Adrenal gland (tissue), 12 donors: ENCODE results near the gene PNP. TPM values are rescaled to one million over a fixed set of nuclear protein-coding genes. Genes with fewer than 3 reads are reported as not detected.

ENCODE experiments used
- DNase-seq, 7 donors: peaks; one replicate each; pipeline ENCODE4 v3.0.0-alpha.2; 2019 to 2020
- H3K27ac ChIP-seq, 5 donors: fragments of 200-600 bp; sonication (generic) in 4 of 5; 1 replicate in 3 of 5; 2 replicates in 2 of 5; pipeline versions ENCODE4 v1.5.1 to v1.8.0; 2016 to 2020; ENCODE audit warnings: mild to moderate bottlenecking in 1 of 5
- H3K27me3 ChIP-seq: fragments of 200-600 bp; 2 replicates; pipeline ENCODE4 v1.8.0; 2021
- H3K36me3 ChIP-seq, 2 donors: fragments of 200-600 bp; replicated peaks in 1 of 2; 1 replicate in 1 of 2; 2 replicates in 1 of 2; pipeline versions ENCODE4 v1.5.1 to v1.8.0; 2018 to 2022
- H3K4me1 ChIP-seq, 2 donors: fragments of 200-600 bp; replicated peaks in 1 of 2; 1 replicate in 1 of 2; 2 replicates in 1 of 2; pipeline versions ENCODE4 v1.5.1 to v1.8.0; 2018 to 2021
- H3K4me3 ChIP-seq, 4 donors: fragments of 200-600 bp; sonication (generic) in 3 of 4; one replicate each; pipeline ENCODE4 v1.5.1; 2016 to 2018
- H3K9me3 ChIP-seq, 3 donors: fragments of 200-600 bp; sonication (generic) in 1 of 3; replicated peaks in 1 of 3; 1 replicate in 2 of 3; 2 replicates in 1 of 3; pipeline versions ENCODE4 v1.5.1 to v1.8.0; 2016 to 2021
- POLR2A ChIP-seq, 2 donors: fragments of 450-650 bp; IDR thresholded peaks; one replicate each; pipeline ENCODE4 v1.6.1; 2017; ENCODE audit warnings: antibody characterized with exemption in 2 of 2, mild to moderate bottlenecking in 2 of 2, moderate library complexity in 1 of 2
- WGBS, 4 donors: extraction: QIAGEN DNeasy Blood & Tissue Kit in 2 of 4; methylation state at CpG; one replicate each; pipeline versions ENCODE4 v1.1.5 to v1.1.7; 2013 to 2017; 5-methylcytosine and 5-hydroxymethylcytosine counted together
- intact Hi-C, 2 donors: fragments of 100-400 bp; cut with DNase I; formaldehyde crosslinking; loops; one replicate each; pipeline versions ENCODE4 v1.14.1 to v1.15.0; 2022 to 2023
- polyA plus RNA-seq, 3 donors: library from polyadenylated mRNA; stranded (reverse); fragments of 200-250 nt in 2 of 3; fragments of 350-450 nt in 1 of 3; fragmentation: Illumina TruSeq in 1 of 3; extraction: RNeasy Lipid Tissue Mini Kit (QIAGEN cat#74804) in 1 of 3; gene quantifications; one replicate each; pipeline ENCODE4 v1.2.3, GENCODE V29; 2013 to 2014
- total RNA-seq, 9 donors: library from RNA; depleted of rRNA in 4 of 9; stranded (reverse); fragments of >200 nt in 4 of 9; fragments of 120-200 nt in 1 of 9; fragmentation: NEBNext Ultra II Directional in 1 of 9; extraction: Animal tissue kit (Norgen Biotek cat#: 25700) in 1 of 9; gene quantifications; one replicate each; pipeline versions ENCODE4 v1.1.0 to v1.2.4, GENCODE V29; 2013 to 2023
- TF ChIP-seq, protein P1 (sequence below), 6 experiments: fragments of 450-650 bp in 4 of 6; fragments of 200-600 bp in 2 of 6; sonication (generic) in 1 of 6; IDR thresholded peaks; 1 replicate in 5 of 6; 2 replicates in 1 of 6; pipeline versions ENCODE4 v1.5.1 to v1.8.0; 2016 to 2021; ENCODE audit warnings: antibody characterized with exemption in 6 of 6, mild to moderate bottlenecking in 2 of 6, moderate library complexity in 1 of 6
- donor health status: healthy with polysubstance abuse.
- donor health status: Bipolar disorder and iron deficiency.
- donor health status: DM: yes; HTN: yes; CAD: no.
- donor health status: DM: no; HTN: no; CAD: no.
- donor health status: DM: no; HTN: no; CAD: no.
- donor health status: DM: yes; HTN: yes; CAD: no.

The PNP gene
- total and polyA plus RNA-seq, 12 donors = 5.4 to 101 (median 17.9) TPM

DNA sequence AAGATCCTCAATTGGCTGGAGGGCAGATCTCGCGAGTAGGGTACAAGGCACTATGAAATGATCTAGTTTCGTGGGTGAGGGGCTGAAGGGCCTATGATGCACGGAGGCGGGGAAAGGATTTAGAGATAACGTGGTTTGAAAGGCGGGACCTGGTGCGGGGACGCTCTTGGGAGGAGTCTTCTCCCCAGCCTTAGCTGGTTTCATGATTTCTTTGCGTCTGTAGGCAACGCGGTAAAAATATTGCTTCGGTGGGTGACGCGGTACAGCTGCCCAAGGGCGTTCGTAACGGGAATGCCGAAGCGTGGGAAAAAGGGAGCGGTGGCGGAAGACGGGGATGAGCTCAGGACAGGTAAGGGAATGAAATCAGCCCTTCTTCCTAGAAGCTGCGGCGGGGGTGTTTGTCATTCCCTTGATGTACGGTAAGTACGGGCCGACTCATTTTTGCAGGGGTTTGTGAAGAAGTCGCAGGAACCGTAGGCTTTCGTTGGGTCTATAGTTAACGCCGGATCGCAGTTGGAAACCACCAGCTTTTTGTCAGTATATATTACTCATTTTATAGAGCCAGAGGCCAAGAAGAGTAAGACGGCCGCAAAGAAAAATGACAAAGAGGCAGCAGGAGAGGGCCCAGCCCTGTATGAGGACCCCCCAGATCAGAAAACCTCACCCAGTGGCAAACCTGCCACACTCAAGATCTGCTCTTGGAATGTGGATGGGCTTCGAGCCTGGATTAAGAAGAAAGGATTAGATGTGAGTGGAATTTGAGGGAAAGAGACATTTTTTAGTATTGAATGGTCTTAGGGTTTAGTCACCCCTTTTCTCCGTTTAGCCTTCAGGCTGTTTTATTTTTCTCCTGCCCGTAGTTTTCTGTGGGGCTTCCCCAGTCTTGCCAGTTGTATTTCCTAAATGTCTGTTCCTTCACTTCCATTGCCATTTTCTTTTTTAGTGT lies 13.6 kb upstream of the PNP start:
- peak in 4 of 7 donors; percentile 82 to 87 (median 86) for DNase-seq
- H3K4me1 ChIP-seq = peaks cover 23 to 43% of the 10 kb centered on the region in 2 donors
- no peaks in the 10 kb centered on the region for H3K27me3 ChIP-seq
- no peaks in the 10 kb centered on the region for H3K9me3 ChIP-seq
- peaks cover 0 to 50% of the 10 kb centered on the region in 2 donors for H3K36me3 ChIP-seq
- peak overlapping the region; percentile 87 to 95 (median 94) for H3K27ac ChIP-seq
- H3K4me3 ChIP-seq = peak overlapping the region in 3 of 4 donors; percentile 67 to 75 (median 67)
- 0 to 1% (median 1%) methylated on average over 38 to 39 of the region's 39 CpGs for WGBS, 4 donors
- intact Hi-C loops = no loop called here
- TF ChIP-seq POLR2A (IDR thresholded peaks at IDR 0.05) = no peak
- TF ChIP-seq, protein P1, sequence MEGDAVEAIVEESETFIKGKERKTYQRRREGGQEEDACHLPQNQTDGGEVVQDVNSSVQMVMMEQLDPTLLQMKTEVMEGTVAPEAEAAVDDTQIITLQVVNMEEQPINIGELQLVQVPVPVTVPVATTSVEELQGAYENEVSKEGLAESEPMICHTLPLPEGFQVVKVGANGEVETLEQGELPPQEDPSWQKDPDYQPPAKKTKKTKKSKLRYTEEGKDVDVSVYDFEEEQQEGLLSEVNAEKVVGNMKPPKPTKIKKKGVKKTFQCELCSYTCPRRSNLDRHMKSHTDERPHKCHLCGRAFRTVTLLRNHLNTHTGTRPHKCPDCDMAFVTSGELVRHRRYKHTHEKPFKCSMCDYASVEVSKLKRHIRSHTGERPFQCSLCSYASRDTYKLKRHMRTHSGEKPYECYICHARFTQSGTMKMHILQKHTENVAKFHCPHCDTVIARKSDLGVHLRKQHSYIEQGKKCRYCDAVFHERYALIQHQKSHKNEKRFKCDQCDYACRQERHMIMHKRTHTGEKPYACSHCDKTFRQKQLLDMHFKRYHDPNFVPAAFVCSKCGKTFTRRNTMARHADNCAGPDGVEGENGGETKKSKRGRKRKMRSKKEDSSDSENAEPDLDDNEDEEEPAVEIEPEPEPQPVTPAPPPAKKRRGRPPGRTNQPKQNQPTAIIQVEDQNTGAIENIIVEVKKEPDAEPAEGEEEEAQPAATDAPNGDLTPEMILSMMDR (IDR thresholded peaks at IDR 0.05) = peak in 1 of 6 experiments; percentile 2

DNA sequence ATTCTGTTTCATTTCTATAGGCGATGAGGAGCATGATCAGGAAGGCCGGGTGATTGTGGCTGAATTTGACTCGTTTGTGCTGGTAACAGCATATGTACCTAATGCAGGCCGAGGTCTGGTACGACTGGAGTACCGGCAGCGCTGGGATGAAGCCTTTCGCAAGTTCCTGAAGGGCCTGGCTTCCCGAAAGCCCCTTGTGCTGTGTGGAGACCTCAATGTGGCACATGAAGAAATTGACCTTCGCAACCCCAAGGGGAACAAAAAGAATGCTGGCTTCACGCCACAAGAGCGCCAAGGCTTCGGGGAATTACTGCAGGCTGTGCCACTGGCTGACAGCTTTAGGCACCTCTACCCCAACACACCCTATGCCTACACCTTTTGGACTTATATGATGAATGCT lies 12.2 kb upstream of the PNP start:
- no peaks in the 10 kb centered on the region for H3K9me3 ChIP-seq
- peaks cover 0 to 37% of the 10 kb centered on the region in 2 donors for H3K36me3 ChIP-seq
- H3K4me3 ChIP-seq = no peak overlapping the region
- intact Hi-C loops = no loop called here
- TF ChIP-seq, protein P1 (IDR thresholded peaks at IDR 0.05) = no peak
- TF ChIP-seq POLR2A (IDR thresholded peaks at IDR 0.05) = no peak
- WGBS, 4 donors = 69 to 89% (median 78%) methylated on average over 11 to 13 of the region's 13 CpGs
- H3K27ac ChIP-seq = peak overlapping the region in 1 of 5 donors; percentile 95
- DNase-seq = peak in 3 of 7 donors; percentile 22 to 39 (median 34)
- H3K4me1 ChIP-seq = peaks cover 25 to 44% of the 10 kb centered on the region in 2 donors
- H3K27me3 ChIP-seq = no peaks in the 10 kb centered on the region

DNA sequence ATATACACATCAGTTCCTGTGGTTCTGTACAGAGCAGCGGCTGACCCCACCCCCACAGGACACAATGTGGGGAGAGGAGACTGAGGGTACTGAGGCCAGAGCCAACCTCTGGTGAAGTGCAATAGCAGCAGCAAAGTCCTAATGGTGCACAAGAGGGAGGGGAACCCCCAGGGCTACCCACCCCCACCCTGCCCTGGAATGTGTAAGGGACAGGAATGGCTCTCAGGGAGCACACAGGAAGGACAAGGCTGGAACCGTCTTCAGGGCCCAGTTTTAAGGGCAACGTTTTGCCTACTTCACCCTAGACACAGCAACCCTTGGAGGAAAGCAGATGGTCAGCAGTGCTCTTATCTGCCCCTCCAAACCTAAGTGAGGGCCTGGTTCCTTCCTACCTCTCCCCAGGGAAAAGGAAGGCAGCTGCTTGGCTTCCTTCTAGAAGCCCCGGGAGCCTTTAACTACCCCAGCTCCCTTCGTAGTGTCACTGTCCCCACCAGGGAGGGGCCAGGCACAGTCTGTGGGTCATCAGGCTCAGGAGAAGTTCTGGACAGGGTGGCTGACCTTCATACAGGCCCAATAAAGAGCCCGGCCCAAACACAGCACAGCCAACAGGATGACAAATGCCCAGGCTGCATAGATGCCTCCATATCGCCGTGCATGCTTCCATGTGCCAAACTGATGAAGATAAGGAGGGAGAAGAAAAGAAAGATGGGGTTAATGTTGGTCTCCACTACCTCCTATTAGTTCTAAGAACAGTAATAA lies 11.0 kb upstream of the PNP start:
- Histone ChIP-seq H3K9me3 (no peaks in the 10 kb centered on the region), H3K27ac (peak overlapping the region in 2 of 5 donors; percentile 13 to 55), H3K36me3 (peaks cover 0 to 32% of the 10 kb centered on the region in 2 donors), H3K27me3 (no peaks in the 10 kb centered on the region), H3K4me3 (no peak overlapping the region), H3K4me1 (peaks cover 25 to 43% of the 10 kb centered on the region in 2 donors)
- no peak for DNase-seq
- 39 to 56% (median 52%) methylated on average over 7 to 8 of the region's 8 CpGs for WGBS, 4 donors
- intact Hi-C loops = no loop called here
- TF ChIP-seq, protein P1 (IDR thresholded peaks at IDR 0.05) = no peak
- TF ChIP-seq POLR2A (IDR thresholded peaks at IDR 0.05) = no peak
